Mesenchymal stem cell (in vitro differentiated cells and primary cell): ENCODE measurements around the gene LPCAT1.

Experiments
- DNase-seq: peaks from one replicate; pipeline ENCODE4 v3.0.0-alpha.2; 2013
- H2AFZ ChIP-seq: one replicate; pipeline ENCODE4 v1.6.1; 2013; ENCODE audit warnings: low read depth, mild to moderate bottlenecking, control low read depth, inconsistent platforms, low read length, moderate library complexity
- H2AK5ac ChIP-seq: 2 replicates; pipeline ENCODE4 v1.6.1; 2013; ENCODE audit warnings: low read length, moderate library complexity, mild to moderate bottlenecking, inconsistent platforms; ENCODE audit not compliant: severe bottlenecking
- H2BK120ac ChIP-seq: one replicate; pipeline ENCODE4 v1.6.1; 2013; ENCODE audit warnings: low read depth, mild to moderate bottlenecking, inconsistent platforms, low read length, moderate library complexity
- H2BK12ac ChIP-seq, 2 experiments: one replicate each; pipeline ENCODE4 v1.6.1; 2013; ENCODE audit warnings: inconsistent platforms in 2 of 2, low read length in 2 of 2, mild to moderate bottlenecking in 2 of 2, moderate library complexity in 2 of 2, control low read depth in 1 of 2
- H2BK15ac ChIP-seq: one replicate; pipeline ENCODE4 v1.6.1; 2013; ENCODE audit warnings: mild to moderate bottlenecking, low read depth, inconsistent platforms; ENCODE audit not compliant: poor library complexity, severe bottlenecking
- H2BK5ac ChIP-seq: 2 replicates; pipeline ENCODE4 v1.6.1; 2013; ENCODE audit warnings: low read depth, mild to moderate bottlenecking, low read length, control low read depth, inconsistent platforms; ENCODE audit not compliant: poor library complexity, severe bottlenecking
- H3K14ac ChIP-seq, 2 experiments: one replicate each; pipeline ENCODE4 v1.6.1; 2013; ENCODE audit warnings: inconsistent platforms in 2 of 2, low read length in 2 of 2, control low read depth in 1 of 2, mild to moderate bottlenecking in 1 of 2, moderate library complexity in 1 of 2
- H3K18ac ChIP-seq, 2 experiments: one replicate each; pipeline ENCODE4 v1.6.1; 2013; ENCODE audit warnings: inconsistent platforms in 2 of 2, low read length in 2 of 2, control low read depth in 1 of 2, low read depth in 1 of 2, mild to moderate bottlenecking in 1 of 2
- H3K23ac ChIP-seq, 2 experiments: one replicate each; pipeline ENCODE4 v1.6.1; 2013; ENCODE audit warnings: inconsistent platforms in 2 of 2, low read length in 2 of 2, mild to moderate bottlenecking in 2 of 2, moderate library complexity in 2 of 2, control low read depth in 1 of 2
- H3K27ac ChIP-seq: 2 replicates; pipeline ENCODE4 v1.5.1; 2013; ENCODE audit warnings: mild to moderate bottlenecking, moderate library complexity, low read length, control low read depth, inconsistent platforms; ENCODE audit not compliant: poor library complexity, severe bottlenecking
- H3K27me3 ChIP-seq, 2 experiments: 2 replicates each; pipeline versions ENCODE4 v1.6.1 to v1.7.0; 2013; ENCODE audit warnings: low read length in 2 of 2, mild to moderate bottlenecking in 2 of 2, moderate library complexity in 2 of 2, control low read depth in 1 of 2, inconsistent platforms in 1 of 2; ENCODE audit not compliant: control insufficient read depth in 1 of 2, insufficient read depth in 1 of 2
- H3K36me3 ChIP-seq, 2 experiments: 2 replicates each; pipeline versions ENCODE4 v1.6.1 to v1.7.0; 2013; ENCODE audit warnings: low read length in 2 of 2, control low read depth in 1 of 2, inconsistent platforms in 1 of 2, low read depth in 1 of 2, mild to moderate bottlenecking in 1 of 2; ENCODE audit not compliant: insufficient read depth in 2 of 2, control insufficient read depth in 1 of 2
- H3K4ac ChIP-seq, 2 experiments: one replicate each; pipeline ENCODE4 v1.6.1; 2013; ENCODE audit warnings: inconsistent platforms in 2 of 2, low read length in 2 of 2, mild to moderate bottlenecking in 2 of 2, moderate library complexity in 2 of 2, control low read depth in 1 of 2, low read depth in 1 of 2
- H3K4me1 ChIP-seq: 2 replicates; pipeline ENCODE4 v1.6.1; 2013; ENCODE audit warnings: low read depth, low read length, control low read depth; ENCODE audit not compliant: control insufficient read depth, insufficient read depth
- H3K4me2 ChIP-seq: 2 replicates; pipeline ENCODE4 v1.6.1; 2013; ENCODE audit warnings: low read length, mild to moderate bottlenecking, inconsistent platforms; ENCODE audit not compliant: poor library complexity, severe bottlenecking
- H3K4me3 ChIP-seq, 2 experiments: 2 replicates each; pipeline versions ENCODE4 v1.5.1 to v1.7.0; 2013; ENCODE audit warnings: low read length in 2 of 2, mild to moderate bottlenecking in 2 of 2, control low read depth in 1 of 2, low read depth in 1 of 2; ENCODE audit not compliant: insufficient read depth in 1 of 2
- H3K79me1 ChIP-seq: replicated peaks from 2 replicates; pipeline ENCODE4 v1.6.1; 2013; ENCODE audit warnings: mild to moderate bottlenecking, control low read depth, low read length, inconsistent platforms; ENCODE audit not compliant: poor library complexity, severe bottlenecking
- H3K9ac ChIP-seq: 2 replicates; pipeline ENCODE4 v1.7.0; 2013; ENCODE audit warnings: mild to moderate bottlenecking, low read length, moderate library complexity
- H3K9me3 ChIP-seq: 2 replicates; pipeline ENCODE4 v1.7.0; 2013; ENCODE audit warnings: mild to moderate bottlenecking, low read length; ENCODE audit not compliant: control insufficient read depth
- H4K8ac ChIP-seq: one replicate; pipeline ENCODE4 v1.6.1; 2013; ENCODE audit warnings: inconsistent platforms, mild to moderate bottlenecking, low read length, moderate library complexity
- H4K91ac ChIP-seq: one replicate; pipeline ENCODE4 v1.6.1; 2013; ENCODE audit warnings: mild to moderate bottlenecking, low read length, inconsistent platforms
- WGBS: methylation state at CpG from one replicate; pipeline ENCODE4 v1.1.7; 2013; ENCODE audit warnings: mixed read lengths; 5-methylcytosine and 5-hydroxymethylcytosine counted together

Gene LPCAT1

GRCh38 chr5:1413611-1414241 lies 110.0 kb downstream of the LPCAT1 start:
- Histone ChIP-seq H2BK5ac (no peak overlapping the region), H3K9me3 (no peaks in the 10 kb centered on the region), H4K91ac (no peak overlapping the region), H3K27ac (no peak overlapping the region), H2AK5ac (no peak overlapping the region), H3K4ac (no peak overlapping the region), H3K36me3 (no peaks in the 10 kb centered on the region), H3K9ac (no peak overlapping the region), H3K18ac (no peak overlapping the region), H3K23ac (no peak overlapping the region), H3K4me2 (no peak overlapping the region), H2BK12ac (no peak overlapping the region), H3K79me1 (no peaks in the 10 kb centered on the region), H3K27me3 (peaks cover 4 to 51% of the 10 kb centered on the region in 2 experiments), H3K4me3 (no peak overlapping the region), H2BK15ac (no peak overlapping the region), H3K14ac (no peak overlapping the region), H2AFZ (no peak overlapping the region), H3K4me1 (no peaks in the 10 kb centered on the region), H4K8ac (no peak overlapping the region), H2BK120ac (no peak overlapping the region)
- 82% methylated on average over 23 of the region's 23 CpGs for WGBS
- no peak for DNase-seq

GRCh38 chr5:1413211-1413610 lies 110.5 kb downstream of the LPCAT1 start:
- 74% methylated on average over 13 of the region's 13 CpGs for WGBS
- Histone ChIP-seq H2BK15ac (no peak overlapping the region), H2BK120ac (no peak overlapping the region)

GRCh38 chr5:1412621-1413020 lies 111.1 kb downstream of the LPCAT1 start:
- Histone ChIP-seq H2AK5ac (no peak overlapping the region), H3K4ac (no peak overlapping the region), H3K18ac (no peak overlapping the region), H3K36me3 (no peaks in the 10 kb centered on the region), H2BK5ac (no peak overlapping the region), H3K23ac (no peak overlapping the region), H3K27ac (no peak overlapping the region), H2BK120ac (no peak overlapping the region), H2BK15ac (no peak overlapping the region), H3K4me3 (no peak overlapping the region), H3K27me3 (peaks cover 4 to 56% of the 10 kb centered on the region in 2 experiments), H3K14ac (no peak overlapping the region), H3K79me1 (no peaks in the 10 kb centered on the region), H3K4me2 (no peak overlapping the region), H4K91ac (no peak overlapping the region), H2AFZ (no peak overlapping the region), H2BK12ac (no peak overlapping the region), H3K9me3 (no peaks in the 10 kb centered on the region), H4K8ac (no peak overlapping the region), H3K4me1 (no peaks in the 10 kb centered on the region), H3K9ac (no peak overlapping the region)
- no peak for DNase-seq
- WGBS, result 56% methylated on average over 9 of the region's 10 CpGs

More at GRCh38 chr5:1413211-1413610, 110.5 kb downstream of the LPCAT1 start:
- no peak overlapping the region for H4K8ac ChIP-seq
- no peak overlapping the region for H4K91ac ChIP-seq
- no peak overlapping the region for H2AFZ ChIP-seq
- no peak overlapping the region for H3K14ac ChIP-seq
- no peak overlapping the region for H3K9ac ChIP-seq
- H3K79me1 ChIP-seq, result no peaks in the 10 kb centered on the region
- no peak overlapping the region for H2AK5ac ChIP-seq
- H3K27me3 ChIP-seq, result peaks cover 4 to 55% of the 10 kb centered on the region in 2 experiments
- H3K4me2 ChIP-seq, result no peak overlapping the region
- H3K23ac ChIP-seq, result no peak overlapping the region
- no peak overlapping the region for H2BK12ac ChIP-seq
- H3K4ac ChIP-seq, result no peak overlapping the region
- no peaks in the 10 kb centered on the region for H3K9me3 ChIP-seq
- H3K4me3 ChIP-seq, result no peak overlapping the region
- H3K27ac ChIP-seq, result no peak overlapping the region
- H3K36me3 ChIP-seq, result no peaks in the 10 kb centered on the region
- H3K4me1 ChIP-seq, result no peaks in the 10 kb centered on the region
- no peak overlapping the region for H3K18ac ChIP-seq
- DNase-seq, result no peak
- no peak overlapping the region for H2BK5ac ChIP-seq

- H3K14ac ChIP-seq, result no peak overlapping the region
- H4K8ac ChIP-seq, result no peak overlapping the region
- no peak for DNase-seq
- H3K23ac ChIP-seq, result no peak overlapping the region
- no peak overlapping the region for H4K91ac ChIP-seq
- no peak overlapping the region for H2BK15ac ChIP-seq
- no peaks in the 10 kb centered on the region for H3K4me1 ChIP-seq
- H3K27ac ChIP-seq, result no peak overlapping the region
- H3K79me1 ChIP-seq, result no peaks in the 10 kb centered on the region
- H3K4me2 ChIP-seq, result no peak overlapping the region
- H3K9ac ChIP-seq, result no peak overlapping the region
- H3K9me3 ChIP-seq, result no peaks in the 10 kb centered on the region
- 82% methylated on average over 16 of the region's 16 CpGs for WGBS
- no peak overlapping the region for H3K4ac ChIP-seq
- H2BK120ac ChIP-seq, result no peak overlapping the region
- H3K18ac ChIP-seq, result no peak overlapping the region
- peaks cover 4 to 56% of the 10 kb centered on the region in 2 experiments for H3K27me3 ChIP-seq
- no peak overlapping the region for H3K4me3 ChIP-seq
- H2BK5ac ChIP-seq, result no peak overlapping the region
- no peaks in the 10 kb centered on the region for H3K36me3 ChIP-seq
- H2AFZ ChIP-seq, result no peak overlapping the region
- H2BK12ac ChIP-seq, result no peak overlapping the region
- H2AK5ac ChIP-seq, result no peak overlapping the region
Observed at GRCh38 chr5:1412163-1412562, 111.6 kb downstream of the LPCAT1 start.
